Measurements from ENCODE around the gene PRR3. TPM values are rescaled to one million over a fixed set of nuclear protein-coding genes. Genes with fewer than 3 reads are reported as not detected.

Gene PRR3
- total RNA-seq, 1 experiment from 2014 or later, result 13.1 TPM

DNA sequence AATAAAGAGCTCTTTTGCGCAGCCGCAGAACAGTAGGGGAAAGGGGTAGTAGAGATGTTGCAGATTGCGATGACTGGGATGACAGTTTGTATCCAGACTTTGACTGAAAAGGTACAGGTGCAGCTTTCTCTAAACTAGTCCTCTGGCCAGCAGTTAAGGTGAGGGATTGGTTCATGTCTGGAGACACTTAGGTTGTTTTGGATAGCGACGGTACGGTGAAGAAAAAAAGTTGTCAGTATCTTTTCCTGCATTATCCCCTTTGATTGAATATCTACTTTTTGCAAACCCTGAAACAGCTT, 537 bp downstream of the PRR3 start (continued):
- no peak for TF ChIP-seq ZNF532 (CRISPR knock-in tag; IDR thresholded peaks at IDR 0.05; ENCODE audit: borderline replicate concordance)
- no peak for TF ChIP-seq HMGA2 (CRISPR knock-in tag; IDR thresholded peaks at IDR 0.05)
- TF ChIP-seq E2F4 (CRISPR knock-in tag; IDR thresholded peaks at IDR 0.05; ENCODE audit: borderline replicate concordance, low read depth), result no peak

DNA sequence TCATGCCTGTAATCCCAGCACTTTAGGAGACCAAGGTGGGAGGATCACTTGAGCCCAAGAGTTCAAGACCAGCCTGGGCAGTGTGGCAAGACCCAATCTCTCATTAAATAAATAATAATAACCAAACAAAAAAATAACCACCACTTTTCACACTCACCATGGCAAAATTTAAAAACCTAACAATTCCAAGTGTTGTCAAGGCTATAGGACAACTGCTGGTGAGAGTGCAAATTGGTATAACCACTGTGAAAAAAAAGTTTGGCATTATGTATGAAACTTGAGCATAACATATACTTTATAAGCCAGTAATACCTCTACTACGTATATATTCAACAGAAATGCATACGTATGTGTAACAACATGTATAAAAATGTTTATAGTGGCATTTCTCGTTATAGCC, 3.8 kb downstream of the PRR3 start:
- Mint-ChIP-seq H3K4me3 (no peak overlapping the region), H3K27ac (no peak overlapping the region), H3K27me3 (ENCODE audit: low read depth) (no peaks in the 10 kb centered on the region), H3K4me1 (peaks cover 13% of the 10 kb centered on the region), H3K9me3 (no peaks in the 10 kb centered on the region), H3K36me3 (peaks cover 32% of the 10 kb centered on the region)
- CTCF ChIA-PET, result no interaction called here
- TF ChIP-seq CTCF (IDR thresholded peaks at IDR 0.05), result no peak
- TF ChIP-seq ZNF532 (CRISPR knock-in tag; IDR thresholded peaks at IDR 0.05; ENCODE audit: borderline replicate concordance), result no peak
- TF ChIP-seq, protein P1, sequence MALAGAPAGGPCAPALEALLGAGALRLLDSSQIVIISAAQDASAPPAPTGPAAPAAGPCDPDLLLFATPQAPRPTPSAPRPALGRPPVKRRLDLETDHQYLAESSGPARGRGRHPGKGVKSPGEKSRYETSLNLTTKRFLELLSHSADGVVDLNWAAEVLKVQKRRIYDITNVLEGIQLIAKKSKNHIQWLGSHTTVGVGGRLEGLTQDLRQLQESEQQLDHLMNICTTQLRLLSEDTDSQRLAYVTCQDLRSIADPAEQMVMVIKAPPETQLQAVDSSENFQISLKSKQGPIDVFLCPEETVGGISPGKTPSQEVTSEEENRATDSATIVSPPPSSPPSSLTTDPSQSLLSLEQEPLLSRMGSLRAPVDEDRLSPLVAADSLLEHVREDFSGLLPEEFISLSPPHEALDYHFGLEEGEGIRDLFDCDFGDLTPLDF (CRISPR knock-in tag; IDR thresholded peaks at IDR 0.05), result no peak
- TF ChIP-seq CREM (CRISPR knock-in tag; IDR thresholded peaks at IDR 0.05), result no peak
- TF ChIP-seq, protein P2, sequence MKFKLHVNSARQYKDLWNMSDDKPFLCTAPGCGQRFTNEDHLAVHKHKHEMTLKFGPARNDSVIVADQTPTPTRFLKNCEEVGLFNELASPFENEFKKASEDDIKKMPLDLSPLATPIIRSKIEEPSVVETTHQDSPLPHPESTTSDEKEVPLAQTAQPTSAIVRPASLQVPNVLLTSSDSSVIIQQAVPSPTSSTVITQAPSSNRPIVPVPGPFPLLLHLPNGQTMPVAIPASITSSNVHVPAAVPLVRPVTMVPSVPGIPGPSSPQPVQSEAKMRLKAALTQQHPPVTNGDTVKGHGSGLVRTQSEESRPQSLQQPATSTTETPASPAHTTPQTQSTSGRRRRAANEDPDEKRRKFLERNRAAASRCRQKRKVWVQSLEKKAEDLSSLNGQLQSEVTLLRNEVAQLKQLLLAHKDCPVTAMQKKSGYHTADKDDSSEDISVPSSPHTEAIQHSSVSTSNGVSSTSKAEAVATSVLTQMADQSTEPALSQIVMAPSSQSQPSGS (CRISPR knock-in tag; IDR thresholded peaks at IDR 0.05; ENCODE audit: borderline replicate concordance, low read depth), result no peak
- TF ChIP-seq ZNF416 (CRISPR knock-in tag; IDR thresholded peaks at IDR 0.05), result no peak
- ATAC-seq (no peak), DNase-seq (ENCODE audit: low spot score) (no peak)
- POLR2A ChIA-PET, result no interaction called here
